Inflammatory macrophage treated with lipopolysaccharide for 4 hours (primary cell): Measurements from ENCODE around the gene ZC3H8.

ENCODE experiments used
- DNase-seq: peaks from one replicate; pipeline ENCODE4 v3.0.0-alpha.2; 2020

ZC3H8 gene

GRCh38 chr2:112162956-112163355 lies 91.9 kb downstream of the ZC3H8 start:
- no peak for DNase-seq

- no peak for DNase-seq
Measured at GRCh38 chr2:112162341-112162740, 92.5 kb downstream of the ZC3H8 start.
